ENCODE data around the gene WDR54.

- no peak for TF ChIP-seq CTCF (conservative IDR thresholded peaks at IDR 0.05)
- TF ChIP-seq ZFX (IDR thresholded peaks at IDR 0.05): no peak
Measured at GRCh38 chr2:74447230-74447999, 25.9 kb downstream of the WDR54 start.

All from C4-2B (cell line).